GM23338 (cell line): ENCODE results near the gene ZSCAN1.

ENCODE experiments used
- ETS1 ChIP-seq: IDR thresholded peaks from 2 replicates; pipeline ENCODE4 v1.6.1; 2016; ENCODE audit warnings: antibody characterized with exemption
- JUNB ChIP-seq: IDR thresholded peaks from one replicate; pipeline ENCODE4 v1.6.1; 2016; ENCODE audit warnings: antibody characterized with exemption; ENCODE audit not compliant: unreplicated experiment

DNA sequence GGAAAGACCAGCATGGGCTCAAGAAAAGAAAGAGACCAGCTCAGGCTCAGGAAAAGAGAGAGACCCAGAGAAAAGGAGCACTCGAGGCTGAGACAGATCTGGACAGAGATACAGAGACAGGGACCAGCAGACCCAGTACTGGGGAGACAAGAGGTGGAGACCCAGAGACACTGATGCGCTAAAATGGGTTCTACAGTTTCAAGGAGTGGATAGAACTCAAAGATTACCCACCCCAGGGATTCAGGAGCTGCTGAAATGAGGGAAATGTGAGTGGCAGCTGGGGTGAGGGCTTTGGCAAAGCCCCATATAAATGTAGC, 64.8 kb downstream of the ZSCAN1 start:
- TF ChIP-seq JUNB (no peak), ETS1 (no peak)
